ENCODE measurements around the gene PRPF40B. TPM values are rescaled to one million over a fixed set of nuclear protein-coding genes. Genes with fewer than 3 reads are reported as not detected.

PRPF40B gene
- total RNA-seq, 2 experiments from 2014 or later, result 4.7 to 6.5 TPM

- CTCF ChIA-PET, result interaction anchor here (0.8 to 3.6 kb wide), 5 partner anchors 36 to 196 kb away, joined by 3 to 56 read pairs (median 4); partner anchors contain the start of genes FMNL3 and TMBIM6
- H3K9me3 ChIP-seq (ENCODE audit: control insufficient read depth in 1 of 2, insufficient read depth in 1 of 2, low read length in 2 of 2), result no peaks in the 10 kb centered on the region
- H3K27ac ChIP-seq (ENCODE audit: low read depth in 1 of 2, low read length in 2 of 2), result no peak overlapping the region
- POLR2A ChIA-PET, result interaction anchor here (1.0 to 3.4 kb wide), 2 partner anchors 30 to 63 kb away, joined by 3 to 21 read pairs; partner anchors contain the start of gene FMNL3
- no peak overlapping the region for H3K4me3 Mint-ChIP-seq
- no peak for TF ChIP-seq CTCF (IDR thresholded peaks at IDR 0.05)
- no peaks in the 10 kb centered on the region for H3K9me3 Mint-ChIP-seq
- no peak for ATAC-seq (ENCODE audit: poor library complexity)
- H3K4me1 Mint-ChIP-seq (ENCODE audit: low read depth), result peaks cover 30% of the 10 kb centered on the region
- no peaks in the 10 kb centered on the region for H3K27me3 Mint-ChIP-seq
- no peak overlapping the region for H3K4me3 ChIP-seq (ENCODE audit: low read length)
- no peaks in the 10 kb centered on the region for H3K27me3 ChIP-seq (ENCODE audit: control insufficient read depth in 1 of 2, insufficient read depth in 2 of 2, low read length in 2 of 2)
- intact Hi-C loops (cut with DNase I, micrococcal nuclease), result no loop called here
- H3K36me3 Mint-ChIP-seq (ENCODE audit: low read depth), result peaks cover 41% of the 10 kb centered on the region
- H3K36me3 ChIP-seq (ENCODE audit: insufficient read depth, low read length), result peaks cover 26% of the 10 kb centered on the region
- DNase-seq, result no peak
- H3K27ac Mint-ChIP-seq, result no peak overlapping the region
- H3K4me1 ChIP-seq (ENCODE audit: insufficient read depth, low read length), result peaks cover 19% of the 10 kb centered on the region
Observed at GRCh38 chr12:49643135-49643534, 19.8 kb downstream of the PRPF40B start.

GRCh38 chr12:49643961-49644619, 20.7 kb downstream of the PRPF40B start:
- peak; percentile 13 for ATAC-seq (ENCODE audit: poor library complexity)
- Histone ChIP-seq H3K36me3 (ENCODE audit: insufficient read depth, low read length) (peaks cover 35% of the 10 kb centered on the region), H3K27me3 (ENCODE audit: control insufficient read depth in 1 of 2, insufficient read depth in 2 of 2, low read length in 2 of 2) (no peaks in the 10 kb centered on the region), H3K27ac (ENCODE audit: low read depth in 1 of 2, low read length in 2 of 2) (no peak overlapping the region), H3K4me3 (ENCODE audit: low read length) (no peak overlapping the region), H3K4me1 (ENCODE audit: insufficient read depth, low read length) (peaks cover 28% of the 10 kb centered on the region), H3K9me3 (ENCODE audit: control insufficient read depth in 1 of 2, insufficient read depth in 1 of 2, low read length in 2 of 2) (no peaks in the 10 kb centered on the region)
- H3K27ac Mint-ChIP-seq, result peak overlapping the region; percentile 78
- CTCF ChIA-PET, result interaction anchor here (0.8 to 3.6 kb wide), 6 partner anchors 10 to 134 kb away, joined by 3 to 56 read pairs (median 4); partner anchors contain the start of gene FMNL3
- DNase-seq, result no peak
- no peak overlapping the region for H3K4me3 Mint-ChIP-seq
- no peaks in the 10 kb centered on the region for H3K9me3 Mint-ChIP-seq
- peaks cover 50% of the 10 kb centered on the region for H3K36me3 Mint-ChIP-seq (ENCODE audit: low read depth)
- POLR2A ChIA-PET, result interaction anchor here (1.0 to 5.3 kb wide), 5 partner anchors 18 to 184 kb away, joined by 3 to 36 read pairs (median 3); partner anchors contain the start of genes FMNL3 and NCKAP5L
- peaks cover 38% of the 10 kb centered on the region for H3K4me1 Mint-ChIP-seq (ENCODE audit: low read depth)
- TF ChIP-seq CTCF (IDR thresholded peaks at IDR 0.05), result no peak
- intact Hi-C loops (cut with DNase I, micrococcal nuclease), result loop anchor here (1.0 to 2.0 kb wide), 5 partner anchors 19 to 135 kb away; partner anchors contain the start of gene FMNL3 (in 2 of the 2)
- H3K27me3 Mint-ChIP-seq, result no peaks in the 10 kb centered on the region

GRCh38 chr12:49644620-49644994, 21.2 kb downstream of the PRPF40B start:
- H3K4me3 ChIP-seq (ENCODE audit: low read length), result no peak overlapping the region
- intact Hi-C loops (cut with DNase I, micrococcal nuclease), result loop anchor here (1.0 to 2.0 kb wide), 5 partner anchors 18 to 134 kb away; partner anchors contain the start of gene FMNL3 (in 2 of the 2)
- Mint-ChIP-seq H3K27me3 (no peaks in the 10 kb centered on the region), H3K9me3 (no peaks in the 10 kb centered on the region), H3K27ac (peak overlapping the region; percentile 78), H3K4me1 (ENCODE audit: low read depth) (peaks cover 36% of the 10 kb centered on the region), H3K36me3 (ENCODE audit: low read depth) (peaks cover 55% of the 10 kb centered on the region), H3K4me3 (peak overlapping the region; percentile 2)
- ChIA-PET CTCF (interaction anchor here (0.5 to 3.6 kb wide), 13 partner anchors 10 to 231 kb away, joined by 3 to 56 read pairs (median 5); partner anchors contain the start of genes FMNL3 and TMBIM6), POLR2A (interaction anchor here (0.7 to 5.3 kb wide), 6 partner anchors 18 to 513 kb away, joined by 3 to 36 read pairs (median 4); partner anchors contain the start of genes FMNL3 and NCKAP5L)
- TF ChIP-seq CTCF (IDR thresholded peaks at IDR 0.05), result peak; percentile 98
- no peaks in the 10 kb centered on the region for H3K27me3 ChIP-seq (ENCODE audit: control insufficient read depth in 1 of 2, insufficient read depth in 2 of 2, low read length in 2 of 2)
- H3K4me1 ChIP-seq (ENCODE audit: insufficient read depth, low read length), result peaks cover 31% of the 10 kb centered on the region
- H3K36me3 ChIP-seq (ENCODE audit: insufficient read depth, low read length), result peaks cover 40% of the 10 kb centered on the region
- no peaks in the 10 kb centered on the region for H3K9me3 ChIP-seq (ENCODE audit: control insufficient read depth in 1 of 2, insufficient read depth in 1 of 2, low read length in 2 of 2)
- DNase-seq (peak; percentile 73 to 92 (median 80)), ATAC-seq (ENCODE audit: poor library complexity) (peak; percentile 95)
- peak overlapping the region; percentile 17 to 18 for H3K27ac ChIP-seq (ENCODE audit: low read depth in 1 of 2, low read length in 2 of 2)
